ENCODE measurements around the gene MRFAP1L1. TPM values are rescaled to one million over a fixed set of nuclear protein-coding genes. Genes with fewer than 3 reads are reported as not detected.

The MRFAP1L1 gene
- total and polyA plus RNA-seq, 9 of the 15 experiments (the other 6 are each of a cell fraction or from before 2014, with no cell fraction given) = 37.6 to 111 (median 83.8) TPM

- TF ChIP-seq, protein P1, sequence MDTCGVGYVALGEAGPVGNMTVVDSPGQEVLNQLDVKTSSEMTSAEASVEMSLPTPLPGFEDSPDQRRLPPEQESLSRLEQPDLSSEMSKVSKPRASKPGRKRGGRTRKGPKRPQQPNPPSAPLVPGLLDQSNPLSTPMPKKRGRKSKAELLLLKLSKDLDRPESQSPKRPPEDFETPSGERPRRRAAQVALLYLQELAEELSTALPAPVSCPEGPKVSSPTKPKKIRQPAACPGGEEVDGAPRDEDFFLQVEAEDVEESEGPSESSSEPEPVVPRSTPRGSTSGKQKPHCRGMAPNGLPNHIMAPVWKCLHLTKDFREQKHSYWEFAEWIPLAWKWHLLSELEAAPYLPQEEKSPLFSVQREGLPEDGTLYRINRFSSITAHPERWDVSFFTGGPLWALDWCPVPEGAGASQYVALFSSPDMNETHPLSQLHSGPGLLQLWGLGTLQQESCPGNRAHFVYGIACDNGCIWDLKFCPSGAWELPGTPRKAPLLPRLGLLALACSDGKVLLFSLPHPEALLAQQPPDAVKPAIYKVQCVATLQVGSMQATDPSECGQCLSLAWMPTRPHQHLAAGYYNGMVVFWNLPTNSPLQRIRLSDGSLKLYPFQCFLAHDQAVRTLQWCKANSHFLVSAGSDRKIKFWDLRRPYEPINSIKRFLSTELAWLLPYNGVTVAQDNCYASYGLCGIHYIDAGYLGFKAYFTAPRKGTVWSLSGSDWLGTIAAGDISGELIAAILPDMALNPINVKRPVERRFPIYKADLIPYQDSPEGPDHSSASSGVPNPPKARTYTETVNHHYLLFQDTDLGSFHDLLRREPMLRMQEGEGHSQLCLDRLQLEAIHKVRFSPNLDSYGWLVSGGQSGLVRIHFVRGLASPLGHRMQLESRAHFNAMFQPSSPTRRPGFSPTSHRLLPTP (IDR thresholded peaks at IDR 0.05; ENCODE audit: borderline replicate concordance, extremely low read depth, insufficient read length) = no peak
- TF ChIP-seq FUS (optimal IDR thresholded peaks at IDR 0.05; ENCODE audit: low read depth, low read length) (no peak), MAX (CRISPR knock-in tag; IDR thresholded peaks at IDR 0.05) (0 out of 2 replicates have a peak, but pooled peaks have one; percentile 48), TRIM28 (IDR thresholded peaks at IDR 0.05) (no peak), ZBTB12 (CRISPR knock-in tag; IDR thresholded peaks at IDR 0.05) (0 out of 2 replicates have a peak, but pooled peaks have one; percentile 39), SRF (CRISPR knock-in tag; IDR thresholded peaks at IDR 0.05) (no peak), IRF2 (CRISPR knock-in tag; IDR thresholded peaks at IDR 0.05) (peak; percentile 57; the same call in 1 of the 2 replicates), ZNF644 (tag; IDR thresholded peaks at IDR 0.05; ENCODE audit: low read depth) (0 out of 2 replicates have a peak, but pooled peaks have one; percentile 49), KDM1A (IDR thresholded peaks at IDR 0.05) (peak; percentile 58 to 75), BCOR (IDR thresholded peaks at IDR 0.05) (peak; percentile 84), RNF2 (IDR thresholded peaks at IDR 0.05) (no peak), TEAD1 (CRISPR knock-in tag; IDR thresholded peaks at IDR 0.05) (no peak), MCM3 (IDR thresholded peaks at IDR 0.05) (no peak), ZNF436 (CRISPR knock-in tag; IDR thresholded peaks at IDR 0.05) (no peak), SRSF1 (IDR thresholded peaks at IDR 0.05; ENCODE audit: low read depth, low read length) (no peak), NCOA4 (IDR thresholded peaks at IDR 0.05; ENCODE audit: partially characterized antibody) (no peak), XRCC3 (IDR thresholded peaks at IDR 0.05) (no peak), ELF2 (CRISPR knock-in tag; IDR thresholded peaks at IDR 0.05) (0 out of 2 replicates have a peak, but pooled peaks have one; percentile 14), ZBTB17 (CRISPR knock-in tag; IDR thresholded peaks at IDR 0.05) (no peak), SMARCB1 (IDR thresholded peaks at IDR 0.05; ENCODE audit: insufficient read length, low read depth) (no peak), TAF1 (IDR thresholded peaks at IDR 0.05; ENCODE audit: control insufficient read depth, extremely low read depth, insufficient read depth, low read length, severe bottlenecking) (no peak)
- TF ChIP-seq, protein P2, sequence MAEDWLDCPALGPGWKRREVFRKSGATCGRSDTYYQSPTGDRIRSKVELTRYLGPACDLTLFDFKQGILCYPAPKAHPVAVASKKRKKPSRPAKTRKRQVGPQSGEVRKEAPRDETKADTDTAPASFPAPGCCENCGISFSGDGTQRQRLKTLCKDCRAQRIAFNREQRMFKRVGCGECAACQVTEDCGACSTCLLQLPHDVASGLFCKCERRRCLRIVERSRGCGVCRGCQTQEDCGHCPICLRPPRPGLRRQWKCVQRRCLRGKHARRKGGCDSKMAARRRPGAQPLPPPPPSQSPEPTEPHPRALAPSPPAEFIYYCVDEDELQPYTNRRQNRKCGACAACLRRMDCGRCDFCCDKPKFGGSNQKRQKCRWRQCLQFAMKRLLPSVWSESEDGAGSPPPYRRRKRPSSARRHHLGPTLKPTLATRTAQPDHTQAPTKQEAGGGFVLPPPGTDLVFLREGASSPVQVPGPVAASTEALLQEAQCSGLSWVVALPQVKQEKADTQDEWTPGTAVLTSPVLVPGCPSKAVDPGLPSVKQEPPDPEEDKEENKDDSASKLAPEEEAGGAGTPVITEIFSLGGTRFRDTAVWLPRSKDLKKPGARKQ (CRISPR knock-in tag; IDR thresholded peaks at IDR 0.05) = peak; percentile 70; the same call in 1 of the 2 replicates
These were observed 42.2 kb upstream of the MRFAP1L1 start (continued) for GRCh38 chr4:6751611-6752485.
